ENCODE results near the gene PLXNA2.

GRCh38 chr1:208203848-208204609 is 40.2 kb downstream of the PLXNA2 start:
- TF ChIP-seq CTCF (IDR thresholded peaks at IDR 0.05) (no peak), EZH2 (IDR thresholded peaks at IDR 0.05) (no peak)
